Smooth muscle cell of trachea (primary cell): ENCODE data around the gene PDSS2. TPM values are rescaled to one million over a fixed set of nuclear protein-coding genes. Genes with fewer than 3 reads are reported as not detected.

Experiments
- total RNA-seq: library from RNA; depleted of rRNA; stranded (reverse); fragments of >200 nt; gene quantifications from 2 replicates; pipeline ENCODE4 v1.2.1, GENCODE V29; 2014

Gene PDSS2
- total RNA-seq, result 12.2 and 15.9 TPM in 2 replicates

GRCh38 chr6:107459283-107460082 lies at the start of gene PDSS2:
Gene PDSS2, minus strand, starts transcription at chr6:107459564. Its CDS starts 279 bp downstream, at chr6:107459285.

GRCh38 chr6:107489636-107490565 lies 30.5 kb upstream of the PDSS2 start, which contains the start of gene SOBP:
Gene SOBP, plus strand, starts transcription at chr6:107490117. Its CDS starts 500 bp downstream, at chr6:107490617.

GRCh38 chr6:107114926-107115694 lies 344.3 kb downstream of the PDSS2 start, which contains the start of gene BEND3:
Gene BEND3, minus strand, starts transcription at chr6:107115515. Its CDS starts 16,230 bp downstream, at chr6:107099285.

Other genes with a start within 250 kb of the PDSS2 start
- 8.8 and 13.7 TPM in 2 replicates for gene SOBP, start 30.6 kb upstream of the PDSS2 start, total RNA-seq